COR-L47 (cell line): ENCODE data around the gene IRF5.
"Not testable (repeated sequence)": the region's sequence is repeated elsewhere in the genome, so short reads cannot be mapped to it uniquely, and the experiment has no call there.

ENCODE experiments used
- DNase-seq: peaks from one replicate; lab custom pipeline; 2025; lab: John Stamatoyannopoulos, UW

The IRF5 gene

GRCh38 chr7:128906766-128907559, 30.8 kb upstream of the IRF5 start:
- DNase-seq = no peak

DNA sequence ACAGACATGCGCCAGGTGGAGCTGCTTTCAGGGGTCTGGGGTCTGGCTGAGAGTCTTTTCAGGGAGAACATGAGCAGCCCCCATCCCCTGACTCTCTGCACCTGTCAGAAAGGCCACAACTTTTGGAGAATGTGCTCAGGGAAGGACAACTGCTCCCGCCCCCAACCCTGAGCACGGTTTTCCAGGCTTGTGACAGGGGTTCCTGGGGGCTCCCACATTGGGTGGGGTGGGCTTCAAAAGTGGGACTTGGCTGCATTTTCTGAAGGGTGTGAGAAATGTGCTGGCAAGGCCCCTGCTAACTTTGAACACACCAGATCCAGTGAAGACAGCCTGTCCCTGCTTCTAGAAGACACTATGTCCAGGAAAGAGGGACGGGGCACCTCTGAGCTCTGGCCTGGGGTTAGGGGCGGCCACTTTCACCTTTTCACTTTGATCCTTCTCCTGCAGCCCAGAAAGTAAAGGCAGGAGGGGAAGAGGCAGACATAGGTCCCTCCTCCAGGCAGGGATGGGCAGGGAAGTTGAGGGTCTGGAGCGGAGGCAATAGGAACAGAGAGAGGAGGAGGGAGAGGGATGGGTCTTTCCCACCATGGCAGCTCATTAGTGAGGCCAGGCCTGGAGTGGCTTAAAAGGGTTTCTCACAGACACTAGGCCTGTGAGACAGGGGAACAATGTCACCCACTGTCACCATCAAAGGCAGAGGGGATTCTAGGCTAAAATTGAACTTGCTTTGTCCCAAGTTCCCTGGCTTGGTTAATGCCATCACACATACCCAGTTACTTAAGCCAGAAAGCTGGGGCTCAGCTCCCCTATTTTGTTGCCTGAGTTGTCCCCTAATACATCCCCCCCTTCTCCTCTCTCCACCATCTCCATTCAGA, 28.7 kb upstream of the IRF5 start:
- DNase-seq = no peak

DNA sequence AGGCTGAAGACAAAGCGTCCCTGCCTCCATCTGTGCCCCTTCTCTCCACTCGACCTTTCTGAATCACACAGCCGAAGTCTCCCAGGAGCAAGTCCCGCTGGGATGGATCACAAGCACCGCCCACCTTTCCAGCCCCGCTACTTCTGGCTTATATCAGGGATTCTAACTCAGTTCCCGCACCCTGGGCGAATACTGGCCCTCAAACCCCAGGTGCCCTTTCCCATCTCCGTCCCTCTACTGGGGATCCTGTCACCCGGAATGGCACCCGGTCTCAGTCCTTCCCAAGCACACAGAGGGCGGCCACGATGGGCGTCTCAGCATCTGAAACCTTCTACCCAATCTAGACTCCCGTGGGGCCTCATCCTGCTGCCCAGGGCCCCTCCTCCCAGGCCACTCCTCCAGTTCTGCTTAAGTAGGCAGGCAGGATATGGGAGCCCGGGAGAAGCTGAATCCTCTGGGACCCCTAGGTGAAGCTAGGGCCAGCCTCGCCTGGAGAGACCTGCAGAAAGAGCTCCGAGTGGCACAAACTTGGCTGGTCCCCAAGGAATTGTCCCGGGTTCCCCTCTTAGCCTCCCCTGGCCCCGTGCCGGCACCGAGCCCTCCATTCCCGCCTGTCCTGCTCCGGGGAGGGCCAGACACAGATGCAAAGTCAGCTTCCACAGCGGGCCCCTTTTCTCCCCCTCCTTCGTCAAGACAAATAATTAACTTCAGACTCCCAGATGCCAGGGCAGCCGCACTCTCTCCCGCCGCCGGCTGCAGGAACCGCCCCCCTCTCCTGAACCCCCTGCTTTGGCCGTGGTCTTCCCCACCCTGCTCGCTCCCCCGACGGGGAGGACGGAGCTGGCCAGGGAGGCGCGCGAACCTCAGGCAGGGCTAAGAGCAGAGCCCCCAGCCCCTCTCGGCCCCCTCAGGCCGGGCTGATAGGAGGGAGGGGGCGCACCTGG, 27.8 kb upstream of the IRF5 start:
- DNase-seq = no peak

DNA sequence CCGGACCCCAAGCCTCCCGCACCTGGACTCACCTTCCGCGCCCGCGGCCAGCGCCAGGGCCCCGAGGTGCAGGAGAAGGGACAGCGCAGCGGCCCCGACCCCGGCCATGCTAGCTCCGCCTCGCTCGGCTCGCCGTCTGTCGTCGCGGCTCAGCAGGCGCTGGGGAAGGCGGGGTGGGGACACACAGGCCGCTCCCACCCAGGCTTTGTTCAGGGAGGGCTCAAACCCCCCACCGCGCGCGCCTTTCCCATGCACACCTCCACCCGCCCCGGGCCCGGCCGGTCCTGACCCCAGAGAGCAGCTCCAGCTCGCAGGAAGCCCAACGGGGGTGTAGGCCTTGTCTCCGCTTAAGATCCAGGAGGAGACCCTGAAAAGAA, 27.2 kb upstream of the IRF5 start, which contains the start of gene KCP:
Gene KCP (minus strand): TSS at position 141 of the 377 bp plus-strand sequence. CDS start 33 bp downstream, at position 108.
- DNase-seq = no peak

DNA sequence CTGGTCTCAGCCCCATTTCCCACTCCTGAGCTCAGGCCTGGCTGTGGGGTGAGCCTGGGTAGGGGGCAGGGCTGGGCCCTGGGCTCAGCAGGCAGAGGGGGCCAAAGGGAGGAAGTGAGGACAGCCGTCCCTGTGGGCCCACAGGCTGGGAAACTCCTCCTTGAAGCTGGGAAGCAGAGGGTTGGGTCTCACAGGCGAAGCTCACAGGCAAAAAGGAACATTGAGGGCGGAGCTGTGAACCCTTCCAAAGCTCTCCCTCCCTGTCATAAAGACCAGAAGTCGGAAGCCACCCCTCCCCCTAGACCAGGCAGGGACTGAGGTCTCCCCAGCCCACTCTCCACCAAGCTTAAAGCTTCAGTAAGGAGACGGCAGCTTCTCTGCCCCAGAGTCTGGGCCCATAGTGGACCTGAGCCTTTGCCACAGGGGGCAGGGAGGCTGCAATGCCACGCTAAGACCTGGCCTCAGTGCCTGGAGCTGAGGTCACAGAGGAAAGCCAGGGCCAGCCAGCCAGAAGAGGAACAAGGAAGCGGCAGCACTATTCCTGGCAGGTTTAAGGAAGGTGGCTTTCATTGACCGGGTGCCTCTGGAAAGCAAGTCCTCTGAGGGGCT, 26.2 kb upstream of the IRF5 start:
- no peak for DNase-seq

- no peak for DNase-seq
Observed at GRCh38 chr7:128912281-128912680, 25.4 kb upstream of the IRF5 start.

DNA sequence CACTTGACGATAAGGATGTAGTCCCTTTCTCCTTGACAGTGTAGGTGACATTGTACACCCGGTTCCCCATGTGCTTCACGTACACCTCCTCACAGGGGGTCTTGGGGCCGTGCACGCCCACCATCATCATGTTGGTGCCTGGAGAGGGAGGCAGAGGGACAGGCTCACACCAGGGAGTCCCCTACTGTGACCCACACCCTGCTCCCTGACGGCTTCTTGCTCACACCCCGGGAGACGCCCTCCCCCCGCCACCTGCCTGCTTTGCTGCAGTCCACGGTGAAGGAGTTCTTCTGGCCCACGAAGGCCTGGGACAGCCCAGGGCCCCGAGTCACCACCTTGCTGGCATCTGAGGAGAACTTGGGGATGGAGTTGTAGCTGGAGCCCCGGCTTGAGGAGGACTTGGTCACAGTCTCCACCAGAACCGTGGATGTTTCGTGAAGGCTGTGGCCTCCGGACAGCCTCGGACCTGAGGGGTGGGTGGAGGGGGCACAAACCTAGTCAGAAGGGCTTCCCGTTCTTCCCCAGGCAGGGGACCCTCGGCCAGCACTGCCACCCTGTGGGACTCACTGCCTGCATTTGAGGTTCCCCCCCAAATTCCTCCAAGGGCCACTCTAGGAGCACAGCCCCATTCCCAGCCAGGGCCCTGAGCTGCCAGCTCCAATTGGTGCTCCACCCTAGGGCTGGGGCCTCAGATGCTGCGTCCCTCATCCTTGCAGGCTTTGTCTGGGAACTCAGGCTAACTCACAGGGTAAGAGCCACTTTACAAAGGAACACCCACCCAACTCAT, 24.8 kb upstream of the IRF5 start:
- DNase-seq = not testable (repeated sequence)

DNA sequence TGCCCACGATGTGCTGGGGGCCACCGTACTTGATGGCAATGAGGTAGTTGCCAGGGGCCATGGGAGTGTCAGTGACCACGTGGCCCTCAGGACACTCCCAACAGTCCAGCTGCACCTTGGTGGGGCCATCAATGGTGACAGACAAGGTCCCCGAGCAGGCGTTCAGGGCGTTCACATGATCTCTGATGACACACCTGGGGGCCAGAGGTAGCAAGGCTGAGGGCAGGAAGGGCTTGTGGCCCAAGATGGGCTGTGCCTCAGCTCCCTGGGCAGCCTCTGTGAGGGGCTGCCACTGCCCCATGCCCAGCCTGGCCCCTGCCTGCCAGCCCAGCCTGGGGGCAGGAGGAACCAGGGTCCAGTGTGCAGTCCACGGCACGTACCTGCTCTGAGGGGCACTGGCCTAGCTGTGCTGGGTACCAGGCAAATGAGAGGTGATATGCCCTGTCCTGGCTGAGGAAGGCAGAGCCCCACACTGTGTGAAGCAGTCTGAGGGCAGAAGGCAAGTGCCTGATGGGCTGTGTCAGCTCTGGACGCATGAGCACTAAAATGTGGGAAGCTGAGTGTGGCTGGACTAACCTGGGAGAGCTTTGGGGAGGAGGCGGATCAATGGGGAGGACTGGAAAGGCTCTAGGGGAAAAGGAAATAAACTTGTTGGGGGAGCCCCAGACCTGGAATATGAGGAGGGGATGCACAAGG, 23.7 kb upstream of the IRF5 start:
- no peak for DNase-seq

- no peak for DNase-seq
Observed at GRCh38 chr7:128914566-128915151, 23.1 kb upstream of the IRF5 start.

DNA sequence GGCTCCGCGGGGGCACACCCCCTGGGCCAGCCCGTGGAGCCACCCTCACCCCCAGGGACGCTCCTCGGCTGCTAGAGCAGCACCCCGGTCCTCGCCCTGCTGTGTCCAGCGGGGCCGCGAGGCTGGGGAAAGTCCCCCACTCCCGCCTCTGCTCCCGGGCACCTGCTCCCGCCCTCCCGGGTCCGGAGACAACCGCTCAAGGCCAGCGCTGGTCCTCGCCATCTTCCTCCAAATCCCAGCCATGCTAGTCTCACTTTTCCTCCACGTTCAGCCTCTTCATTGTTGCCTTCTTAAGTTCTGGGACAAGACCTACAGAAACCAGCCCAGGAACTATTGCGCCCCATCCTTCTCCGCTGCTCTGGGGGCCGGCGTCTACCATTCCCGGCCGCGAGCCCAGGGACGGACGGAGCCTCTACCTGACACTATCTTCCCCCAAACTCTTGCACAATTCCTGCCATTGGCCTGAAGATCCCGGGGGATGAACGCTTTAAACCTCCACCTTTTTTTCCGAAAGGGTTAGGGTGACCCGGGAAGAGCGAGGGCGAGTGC, 22.4 kb upstream of the IRF5 start:
- no peak for DNase-seq

- no peak for DNase-seq
Observed at GRCh38 chr7:128915841-128916642, 21.7 kb upstream of the IRF5 start.

DNA sequence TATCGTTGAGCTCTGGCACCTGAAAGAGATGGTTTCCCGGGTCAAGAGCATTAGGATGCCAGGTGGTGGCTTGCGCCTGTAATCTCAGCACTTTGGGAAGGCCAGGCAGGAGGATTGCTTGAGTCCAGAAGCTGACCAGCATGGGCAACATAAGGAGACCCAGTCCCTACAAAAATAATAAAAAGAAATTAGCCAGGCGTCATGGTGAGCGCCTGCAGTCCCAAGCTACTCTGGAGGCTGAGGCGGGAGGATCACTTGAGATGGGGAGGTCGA, 21.1 kb upstream of the IRF5 start:
- no peak for DNase-seq

DNA sequence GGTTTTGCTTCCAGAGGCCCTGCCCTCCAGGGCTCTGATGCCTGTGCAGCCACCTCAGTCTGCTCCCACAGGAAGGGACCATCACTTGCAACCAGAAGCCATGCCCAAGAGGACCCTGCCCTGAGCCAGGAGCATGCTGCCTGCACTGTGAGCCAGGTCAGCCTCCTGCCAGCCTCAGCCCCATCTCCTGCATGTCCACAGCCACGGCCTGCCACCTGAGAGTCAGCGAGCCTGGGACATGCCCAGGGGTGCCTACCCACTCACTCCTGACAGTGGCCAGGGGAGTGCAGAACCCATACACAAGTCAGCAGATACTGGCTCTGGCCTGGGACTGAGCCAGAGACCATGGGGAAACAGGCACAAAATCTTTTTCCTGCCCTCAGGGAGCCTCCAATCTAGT, 20.6 kb upstream of the IRF5 start:
- no peak for DNase-seq

DNA sequence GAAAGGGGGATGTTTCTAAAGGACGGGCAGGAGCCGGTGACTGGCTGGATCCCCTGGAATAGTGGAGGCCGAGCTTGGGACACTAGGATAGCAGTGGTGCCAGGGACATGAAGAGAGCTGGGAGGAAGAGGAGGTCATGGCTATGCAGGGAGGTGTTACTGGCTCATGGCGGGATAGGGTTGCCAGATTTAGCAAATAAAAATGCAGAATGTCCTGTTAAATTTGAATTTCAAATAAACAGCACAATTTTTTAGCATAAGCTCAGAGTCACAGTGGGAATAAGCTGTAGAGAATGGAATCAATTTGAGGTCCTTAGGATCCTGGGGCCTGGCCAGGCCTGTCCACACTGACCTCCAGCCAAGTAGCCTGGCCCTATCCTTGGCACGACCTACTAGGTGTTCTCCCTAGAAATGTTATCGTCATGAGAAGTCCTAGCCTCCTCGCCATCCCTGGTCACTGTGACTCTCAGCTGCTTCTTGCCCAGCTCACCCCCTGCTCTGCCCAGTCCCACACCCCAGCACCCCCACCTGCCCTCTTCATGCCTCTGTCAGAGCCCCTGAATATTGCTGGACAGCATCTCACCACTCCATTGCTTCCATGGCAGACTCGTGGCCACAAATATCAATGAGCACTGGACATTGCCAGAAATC, 19.6 kb upstream of the IRF5 start:
- DNase-seq = no peak

- no peak for DNase-seq
Observed at GRCh38 chr7:128919241-128919640, 18.5 kb upstream of the IRF5 start.

DNA sequence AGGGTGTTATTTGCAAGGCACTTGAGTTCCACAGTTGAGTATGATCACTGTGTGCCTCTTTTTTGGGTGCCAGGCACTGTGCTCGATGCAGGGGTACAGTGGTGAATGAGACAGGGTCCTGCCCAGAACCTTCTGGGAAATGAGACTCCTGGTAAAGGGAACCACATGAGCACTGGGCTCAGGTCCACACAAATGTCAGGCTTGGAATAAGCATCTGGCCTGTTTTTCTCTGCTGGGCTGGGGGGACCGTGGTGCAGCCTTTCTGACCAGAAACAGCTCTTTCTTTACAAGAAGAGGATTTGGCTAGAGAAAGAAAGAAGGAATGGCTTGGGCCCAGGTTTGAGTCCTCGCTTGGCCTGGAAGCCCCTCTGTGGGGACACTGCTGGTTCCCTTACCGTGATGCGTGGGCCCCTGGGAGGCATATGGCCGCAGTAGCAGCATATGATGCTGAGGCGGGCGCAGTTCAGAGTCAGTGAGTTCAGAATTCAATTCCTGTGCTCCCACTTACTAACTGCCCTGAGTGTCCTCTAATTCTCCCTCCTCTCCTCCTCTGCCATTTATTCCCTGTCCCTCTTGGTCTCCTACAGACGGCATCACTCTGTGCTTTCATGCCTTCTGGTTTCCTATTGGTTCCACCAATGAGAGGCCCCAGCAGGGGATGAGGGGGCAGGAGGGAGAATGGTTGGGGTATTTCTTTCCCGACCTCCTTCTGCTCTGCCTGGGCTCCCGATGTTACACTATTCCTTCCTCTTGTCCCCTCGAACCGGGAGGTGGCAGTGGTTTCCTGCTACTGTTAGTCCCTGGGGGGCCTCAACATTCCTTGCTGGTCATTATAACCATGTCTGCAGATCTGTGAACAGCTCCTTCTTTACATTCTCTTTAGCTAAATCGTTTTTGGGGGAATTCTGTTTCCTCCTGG, 17.6 kb upstream of the IRF5 start:
- DNase-seq = no peak

DNA sequence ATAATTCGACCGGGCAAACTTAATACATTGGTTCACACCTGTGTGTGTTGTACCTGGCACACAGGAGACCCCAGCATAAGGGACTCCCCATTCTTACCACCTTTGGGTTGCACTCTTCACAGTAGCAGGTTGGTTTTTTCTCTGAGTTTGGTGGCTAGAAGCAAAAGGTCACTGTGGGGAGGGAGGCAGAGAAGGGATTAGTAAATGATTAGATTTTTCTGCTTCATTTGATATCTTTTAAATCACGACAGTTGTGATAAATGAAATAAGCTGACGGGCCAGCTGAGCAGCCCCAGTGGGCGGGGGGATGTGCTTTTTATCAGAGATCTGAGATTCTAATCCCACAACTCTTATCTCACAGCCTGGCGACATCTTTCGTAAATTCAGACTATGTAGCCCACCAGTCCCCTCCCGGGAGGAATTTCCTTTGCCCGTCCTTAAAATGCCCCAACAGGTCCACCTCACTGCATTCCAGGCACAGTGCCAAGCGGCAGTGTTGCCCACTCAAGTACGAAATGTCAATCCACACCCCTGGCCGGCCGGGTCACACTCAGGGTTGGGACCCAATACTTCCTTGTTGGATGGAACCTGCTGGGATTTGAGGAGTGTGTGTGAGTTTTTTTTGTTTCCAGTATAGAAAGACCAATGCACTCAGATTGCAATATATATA, 16.7 kb upstream of the IRF5 start:
- no peak for DNase-seq
